HEK293T (cell line): ENCODE data around the gene PSMB1.

Experiments used
- ARNT ChIP-seq: fragments of 450-650 bp; IDR thresholded peaks from 2 replicates; pipeline ENCODE4 v1.6.1; 2017; ENCODE audit warnings: mild to moderate bottlenecking
- BHLHE40 ChIP-seq: fragments of 450-650 bp; IDR thresholded peaks from 2 replicates; pipeline ENCODE4 v1.6.1; 2016; ENCODE audit warnings: mild to moderate bottlenecking, moderate library complexity, borderline replicate concordance
- ELF4 ChIP-seq: fragments of 450-650 bp; IDR thresholded peaks from 2 replicates; pipeline ENCODE4 v1.6.1; 2017; ENCODE audit warnings: antibody characterized with exemption
- FOXA1 ChIP-seq: fragments of 450-650 bp; IDR thresholded peaks from 2 replicates; pipeline ENCODE4 v1.6.1; 2016; ENCODE audit warnings: mild to moderate bottlenecking
- FOXM1 ChIP-seq: fragments of 450-650 bp; IDR thresholded peaks from 2 replicates; pipeline ENCODE4 v1.6.1; 2017; ENCODE audit warnings: mild to moderate bottlenecking, borderline replicate concordance
- HDGF ChIP-seq: fragments of 450-650 bp; IDR thresholded peaks from 2 replicates; pipeline ENCODE4 v1.6.1; 2017; ENCODE audit warnings: antibody characterized with exemption, borderline replicate concordance
- LEF1 ChIP-seq: fragments of 450-650 bp; IDR thresholded peaks from 2 replicates; pipeline ENCODE4 v1.6.1; 2017; ENCODE audit warnings: mild to moderate bottlenecking, borderline replicate concordance
- PKNOX1 ChIP-seq: fragments of 450-650 bp; IDR thresholded peaks from 2 replicates; pipeline ENCODE4 v1.6.1; 2016
- SP1 ChIP-seq: fragments of 450-650 bp; IDR thresholded peaks from 2 replicates; pipeline ENCODE4 v1.6.1; 2017
- SUZ12 ChIP-seq: fragments of 450-650 bp; IDR thresholded peaks from 2 replicates; pipeline ENCODE4 v1.6.1; 2016; ENCODE audit warnings: mild to moderate bottlenecking
- TARDBP ChIP-seq: fragments of 450-650 bp; IDR thresholded peaks from 2 replicates; pipeline ENCODE4 v1.6.1; 2016
- ZNF384 ChIP-seq: fragments of 450-650 bp; IDR thresholded peaks from 2 replicates; pipeline ENCODE4 v1.6.1; 2016

- TF ChIP-seq ZNF384, result no peak
- no peak for TF ChIP-seq BHLHE40
- no peak for TF ChIP-seq SP1
- TF ChIP-seq FOXM1, result no peak
- TF ChIP-seq SUZ12, result no peak
- TF ChIP-seq ARNT, result no peak
- TF ChIP-seq HDGF, result no peak
- no peak for TF ChIP-seq TARDBP
- no peak for TF ChIP-seq ELF4
- TF ChIP-seq FOXA1, result no peak
- no peak for TF ChIP-seq LEF1
- TF ChIP-seq PKNOX1, result no peak
These were observed 1.7 kb upstream of the PSMB1 start for GRCh38 chr6:170554796-170555137.
